H1 (cell line): Measurements from ENCODE around the gene PCID2. TPM values are rescaled to one million over a fixed set of nuclear protein-coding genes. Genes with fewer than 3 reads are reported as not detected.

ENCODE experiments used
- ASH2L ChIP-seq: fragments of 200-600, 300-600 bp; sonication (generic); IDR thresholded peaks from one replicate; pipeline ENCODE4 v1.7.1; 2017; ENCODE audit warnings: low read length
- BRCA1 ChIP-seq: IDR thresholded peaks from 2 replicates; pipeline ENCODE4 v1.6.1; 2012; ENCODE audit warnings: low read depth, low read length, improper control_type of control experiment
- CHD1 ChIP-seq: IDR thresholded peaks from 2 replicates; pipeline ENCODE4 v1.6.1; 2012; ENCODE audit warnings: low read depth, low read length, improper control_type of control experiment
- CHD2 ChIP-seq: IDR thresholded peaks from 2 replicates; pipeline ENCODE4 v1.6.1; 2012; ENCODE audit warnings: low read length, improper control_type of control experiment
- CREB1 ChIP-seq: IDR thresholded peaks from 2 replicates; pipeline ENCODE4 v1.6.1; 2012; ENCODE audit warnings: inconsistent platforms
- GABPA ChIP-seq: IDR thresholded peaks from 2 replicates; pipeline ENCODE4 v1.6.1; 2011; ENCODE audit warnings: mild to moderate bottlenecking, low read length, moderate library complexity, borderline replicate concordance; ENCODE audit not compliant: insufficient read depth
- HDAC2 ChIP-seq, 2 experiments: fragments of 300-600 bp in 1 of 2; sonication (generic) in 1 of 2; IDR thresholded peaks; 2 replicates each; pipeline ENCODE4 v1.6.1; 2011 to 2012; ENCODE audit warnings: low read depth in 2 of 2, low read length in 2 of 2, mild to moderate bottlenecking in 2 of 2, moderate library complexity in 2 of 2, borderline replicate concordance in 1 of 2, inconsistent platforms in 1 of 2
- JUN ChIP-seq: IDR thresholded peaks from 2 replicates; pipeline ENCODE4 v1.6.1; 2011; ENCODE audit warnings: low read depth, mild to moderate bottlenecking, improper control_type of control experiment, low read length
- JUND ChIP-seq: IDR thresholded peaks from 2 replicates; pipeline ENCODE4 v1.6.1; 2011; ENCODE audit warnings: mild to moderate bottlenecking, improper control_type of control experiment, low read length
- KDM1A ChIP-seq: fragments of 200-600, 300-600 bp; sonication (generic); IDR thresholded peaks from 2 replicates; pipeline ENCODE4 v1.7.1; 2016; ENCODE audit warnings: mild to moderate bottlenecking, low read length, borderline replicate concordance
- MAFK ChIP-seq: IDR thresholded peaks from 2 replicates; pipeline ENCODE4 v1.6.1; 2012; ENCODE audit warnings: low read depth, mild to moderate bottlenecking, improper control_type of control experiment, low read length
- NANOG ChIP-seq: IDR thresholded peaks from 2 replicates; pipeline ENCODE4 v1.6.1; 2011; ENCODE audit warnings: low read length, low read depth, mild to moderate bottlenecking, inconsistent platforms; ENCODE audit not compliant: insufficient read depth, poor library complexity, severe bottlenecking
- POLR2A ChIP-seq, 2 experiments: IDR thresholded peaks; 1 replicate in 1 of 2; 2 replicates in 1 of 2; pipeline ENCODE4 v1.6.1; 2011; ENCODE audit warnings: low read depth in 2 of 2, low read length in 2 of 2, mild to moderate bottlenecking in 2 of 2; ENCODE audit errors: control extremely low read depth in 1 of 2
- RBBP5 ChIP-seq: IDR thresholded peaks from 2 replicates; pipeline ENCODE4 v1.7.1; 2012; ENCODE audit warnings: low read depth, mild to moderate bottlenecking, inconsistent platforms, low read length, moderate library complexity, borderline replicate concordance
- SRF ChIP-seq: IDR thresholded peaks from 2 replicates; pipeline ENCODE4 v1.6.1; 2011; ENCODE audit warnings: mild to moderate bottlenecking, low read depth, low read length, moderate library complexity
- TAF1 ChIP-seq: IDR thresholded peaks from 2 replicates; pipeline ENCODE4 v1.6.1; 2011; ENCODE audit warnings: mild to moderate bottlenecking, low read depth, low read length
- YY1 ChIP-seq: IDR thresholded peaks from 2 replicates; pipeline ENCODE4 v1.6.1; 2011; ENCODE audit warnings: low read depth, mild to moderate bottlenecking, low read length
- polyA plus RNA-seq, 7 experiments: library from polyadenylated mRNA; depleted of rRNA in 3 of 7; stranded (reverse) in 5 of 7; unstranded in 2 of 7; fragments of >200 nt in 5 of 7; fragments of 200-250 nt in 2 of 7; gene quantifications; 1 replicate in 5 of 7; 2 replicates in 1 of 7; 4 replicates in 1 of 7; pipeline versions ENCODE4 v1.2.1 to v1.2.3, GENCODE V29; 2011 to 2013; ENCODE audit warnings: missing spikeins in 2 of 7, mixed read lengths in 2 of 7
- total RNA-seq: library from RNA; stranded (reverse); fragmentation: NEBNext Ultra II Directional; extraction: Animal tissue kit (Norgen Biotek cat#: 25700); gene quantifications from 2 replicates; pipeline ENCODE4 v1.2.1, GENCODE V29; 2021
- TF ChIP-seq, protein P1 (sequence below), 3 experiments: IDR thresholded peaks; 1 replicate in 2 of 3; 2 replicates in 1 of 3; pipeline versions ENCODE4 v1.5.1 to v1.6.1; 2011; ENCODE audit warnings: low read length in 3 of 3, mild to moderate bottlenecking in 3 of 3, inconsistent platforms in 2 of 3, low read depth in 1 of 3, moderate library complexity in 1 of 3; ENCODE audit not compliant: insufficient read depth in 1 of 3; ENCODE audit errors: control extremely low read depth in 1 of 3

The PCID2 gene
- total and polyA plus RNA-seq, 2 of the 8 experiments (the other 6 are each of a cell fraction or from before 2014, with no cell fraction given), result 72.4 to 72.8 TPM

DNA sequence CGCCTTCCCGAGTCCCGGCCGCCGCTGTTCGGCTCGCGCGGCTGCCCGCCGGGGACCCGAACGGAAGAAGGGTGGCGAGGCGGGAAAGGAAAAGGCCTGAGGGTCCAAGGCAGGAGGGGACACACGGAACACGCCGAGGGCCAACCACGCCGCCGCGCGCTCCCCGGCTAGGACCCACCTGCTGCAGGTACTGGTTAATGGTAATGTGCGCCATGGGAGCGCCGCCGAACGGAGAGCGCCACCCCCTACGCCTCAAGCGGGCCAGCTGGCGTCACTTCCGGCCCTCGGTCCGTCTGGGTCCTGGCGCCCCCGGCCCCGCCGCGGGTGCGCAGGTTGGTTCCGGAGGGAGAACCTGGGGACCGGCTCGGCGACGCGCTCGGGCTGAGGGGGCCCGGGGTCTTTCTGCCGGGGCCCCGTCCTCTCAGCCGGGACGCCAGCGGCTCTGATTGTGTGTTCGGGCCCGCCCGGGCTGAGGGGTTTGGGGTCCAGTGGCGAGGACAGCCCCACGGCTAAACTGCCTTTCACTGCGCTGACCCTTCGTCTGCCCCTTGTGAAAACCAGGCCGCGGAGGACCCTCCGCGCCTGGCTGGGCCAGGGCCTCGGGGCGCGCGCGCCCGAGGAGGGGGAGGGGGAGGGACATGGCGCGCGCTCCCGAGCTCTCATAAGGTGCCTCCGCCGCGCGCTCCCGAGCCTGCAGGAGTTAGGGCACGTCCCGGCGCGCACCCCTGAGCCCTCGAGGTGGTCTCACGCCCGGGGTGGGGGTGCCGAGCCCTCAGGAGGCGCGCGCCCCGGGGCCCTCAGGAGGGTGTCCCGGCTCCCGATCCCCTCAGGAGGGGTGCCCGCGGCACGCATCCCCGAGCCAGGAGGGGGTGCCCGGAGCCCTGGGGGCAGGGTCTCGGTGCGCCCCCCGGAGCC is at the start of gene PCID2 (continued):
- TF ChIP-seq CHD2 (no peak; the same call in 1 of the 2 replicates), JUN (0 out of 2 replicates have a peak, but pooled peaks have one; percentile 16), HDAC2 (IDR thresholded peaks at IDR 0.05; ENCODE audit: borderline replicate concordance in 1 of 2, low read depth in 2 of 2, low read length in 2 of 2) (0 out of 4 replicates have a peak, but pooled peaks of 1 of the 2 experiments have one; percentile 35), BRCA1 (no peak; the same call in 1 of the 2 replicates), TAF1 (peak; percentile 98), CREB1 (peak; percentile 95), SRF (peak; percentile 64), GABPA (peak; percentile 98), MAFK (no peak), YY1 (peak; percentile 64; the same call in 1 of the 2 replicates), NANOG (peak; percentile 65), JUND (peak; percentile 61; the same call in 1 of the 2 replicates), CHD1 (no peak; the same call in 1 of the 2 replicates), RBBP5 (peak; percentile 94), POLR2A (IDR thresholded peaks at IDR 0.05; ENCODE audit: control extremely low read depth in 1 of 2, low read depth in 2 of 2, low read length in 2 of 2) (peak; percentile 89 to 90), ASH2L (peak; percentile 98), KDM1A (peak; percentile 47; the same call in 1 of the 2 replicates)
- TF ChIP-seq, protein P1, sequence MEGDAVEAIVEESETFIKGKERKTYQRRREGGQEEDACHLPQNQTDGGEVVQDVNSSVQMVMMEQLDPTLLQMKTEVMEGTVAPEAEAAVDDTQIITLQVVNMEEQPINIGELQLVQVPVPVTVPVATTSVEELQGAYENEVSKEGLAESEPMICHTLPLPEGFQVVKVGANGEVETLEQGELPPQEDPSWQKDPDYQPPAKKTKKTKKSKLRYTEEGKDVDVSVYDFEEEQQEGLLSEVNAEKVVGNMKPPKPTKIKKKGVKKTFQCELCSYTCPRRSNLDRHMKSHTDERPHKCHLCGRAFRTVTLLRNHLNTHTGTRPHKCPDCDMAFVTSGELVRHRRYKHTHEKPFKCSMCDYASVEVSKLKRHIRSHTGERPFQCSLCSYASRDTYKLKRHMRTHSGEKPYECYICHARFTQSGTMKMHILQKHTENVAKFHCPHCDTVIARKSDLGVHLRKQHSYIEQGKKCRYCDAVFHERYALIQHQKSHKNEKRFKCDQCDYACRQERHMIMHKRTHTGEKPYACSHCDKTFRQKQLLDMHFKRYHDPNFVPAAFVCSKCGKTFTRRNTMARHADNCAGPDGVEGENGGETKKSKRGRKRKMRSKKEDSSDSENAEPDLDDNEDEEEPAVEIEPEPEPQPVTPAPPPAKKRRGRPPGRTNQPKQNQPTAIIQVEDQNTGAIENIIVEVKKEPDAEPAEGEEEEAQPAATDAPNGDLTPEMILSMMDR (IDR thresholded peaks at IDR 0.05; ENCODE audit: control extremely low read depth in 1 of 3, insufficient read depth in 1 of 3, low read depth in 1 of 3, low read length in 3 of 3), result 0 out of 4 replicates have a peak, but pooled peaks of 1 of the 3 experiments have one; percentile 9
- TF ChIP-seq, all 59 proteins: peak for 31
